Measurements from ENCODE around the gene BRD4. TPM values are rescaled to one million over a fixed set of nuclear protein-coding genes. Genes with fewer than 3 reads are reported as not detected.
"Not testable (repeated sequence)": the region's sequence is repeated elsewhere in the genome, so short reads cannot be mapped to it uniquely, and the experiment has no call there.

The BRD4 gene
- total RNA-seq, 1 donor from 2014 or later, result 153 TPM

- no peaks in the 10 kb centered on the region for H3K27me3 Mint-ChIP-seq (ENCODE audit: low read depth)
- TF ChIP-seq CTCF (IDR thresholded peaks at IDR 0.05; ENCODE audit: unreplicated experiment), result no peak
- H3K36me3 Mint-ChIP-seq, result no peaks in the 10 kb centered on the region
- no peaks in the 10 kb centered on the region for H3K9me3 Mint-ChIP-seq
- H3K4me3 Mint-ChIP-seq, result no peak overlapping the region
- no peak overlapping the region for H3K27ac Mint-ChIP-seq
- DNase-seq (ENCODE audit: low spot score in 2 of 2, unreplicated experiment in 2 of 2), result no peak
- H3K4me1 Mint-ChIP-seq, result peaks cover 3% of the 10 kb centered on the region
Observed at GRCh38 chr19:15337202-15337601, 4.9 kb upstream of the BRD4 start.

- not testable (repeated sequence) for H3K36me3 Mint-ChIP-seq; H3K27me3 Mint-ChIP-seq (ENCODE audit: low read depth); H3K4me1 Mint-ChIP-seq; H3K4me3 Mint-ChIP-seq; DNase-seq (ENCODE audit: low spot score in 2 of 2, unreplicated experiment in 2 of 2); H3K27ac Mint-ChIP-seq; H3K9me3 Mint-ChIP-seq
Observed at GRCh38 chr19:15335992-15336391, 3.7 kb upstream of the BRD4 start.

- Mint-ChIP-seq H3K4me3 (peak overlapping the region; percentile 97), H3K36me3 (no peaks in the 10 kb centered on the region), H3K9me3 (no peaks in the 10 kb centered on the region), H3K27ac (peak overlapping the region; percentile 99), H3K4me1 (peaks cover 39% of the 10 kb centered on the region), H3K27me3 (ENCODE audit: low read depth) (no peaks in the 10 kb centered on the region)
- DNase-seq (ENCODE audit: low spot score in 2 of 2, unreplicated experiment in 2 of 2), result peak; percentile 32 to 60
- TF ChIP-seq CTCF (IDR thresholded peaks at IDR 0.05; ENCODE audit: unreplicated experiment), result no peak
Observed at GRCh38 chr19:15331419-15332310, 674 bp downstream of the BRD4 start.

- H3K4me1 Mint-ChIP-seq, result peaks cover 43% of the 10 kb centered on the region
- peak overlapping the region; percentile 97 for H3K4me3 Mint-ChIP-seq
- no peak for DNase-seq (ENCODE audit: low spot score in 2 of 2, unreplicated experiment in 2 of 2)
Observed at GRCh38 chr19:15330801-15331418, 1.4 kb downstream of the BRD4 start.

GRCh38 chr19:15328312-15328711 is 4.0 kb downstream of the BRD4 start:
- no peaks in the 10 kb centered on the region for H3K9me3 Mint-ChIP-seq
- H3K4me1 Mint-ChIP-seq, result peaks cover 65% of the 10 kb centered on the region
- no peak overlapping the region for H3K27ac Mint-ChIP-seq
- H3K4me3 Mint-ChIP-seq, result no peak overlapping the region
- DNase-seq (ENCODE audit: low spot score in 2 of 2, unreplicated experiment in 2 of 2), result no peak
- H3K36me3 Mint-ChIP-seq, result no peaks in the 10 kb centered on the region
- no peak for TF ChIP-seq CTCF (IDR thresholded peaks at IDR 0.05; ENCODE audit: unreplicated experiment)
- no peaks in the 10 kb centered on the region for H3K27me3 Mint-ChIP-seq (ENCODE audit: low read depth)

More at GRCh38 chr19:15330801-15331418, 1.4 kb downstream of the BRD4 start:
- no peaks in the 10 kb centered on the region for H3K36me3 Mint-ChIP-seq
- H3K27ac Mint-ChIP-seq, result peak overlapping the region; percentile 99
- no peaks in the 10 kb centered on the region for H3K9me3 Mint-ChIP-seq
- TF ChIP-seq CTCF (IDR thresholded peaks at IDR 0.05; ENCODE audit: unreplicated experiment), result no peak
- H3K27me3 Mint-ChIP-seq (ENCODE audit: low read depth), result no peaks in the 10 kb centered on the region
